Neural crest cell (in vitro differentiated cells): Measurements from ENCODE around the gene NPR2. TPM values are rescaled to one million over a fixed set of nuclear protein-coding genes. Genes with fewer than 3 reads are reported as not detected.

Experiments used
- DNase-seq: peaks from one replicate; pipeline ENCODE4 v3.0.0; 2021; ENCODE audit warnings: low read depth, mixed read lengths, low spot score
- H3K27ac Mint-ChIP-seq: one replicate; pipeline ENCODE4 v1.8.0; 2021; ENCODE audit warnings: mild to moderate bottlenecking, mixed read lengths; ENCODE audit not compliant: unreplicated experiment
- H3K27me3 Mint-ChIP-seq: 2 replicates; pipeline ENCODE4 v1.8.0; 2021; ENCODE audit warnings: low read depth, mild to moderate bottlenecking, mixed read lengths
- H3K36me3 Mint-ChIP-seq: 2 replicates; pipeline ENCODE4 v1.8.0; 2021; ENCODE audit warnings: low read depth, mild to moderate bottlenecking, mixed read lengths
- H3K4me1 Mint-ChIP-seq: 2 replicates; pipeline ENCODE4 v1.8.0; 2021; ENCODE audit warnings: mixed read lengths
- H3K4me3 Mint-ChIP-seq: one replicate; pipeline ENCODE4 v1.8.0; 2021; ENCODE audit warnings: mild to moderate bottlenecking, mixed read lengths
- H3K9me3 Mint-ChIP-seq: 2 replicates; pipeline ENCODE4 v1.8.0; 2021; ENCODE audit warnings: mixed read lengths
- total RNA-seq: library from RNA; stranded (reverse); gene quantifications from 2 replicates; pipeline ENCODE4 v1.2.1, GENCODE V29; 2021
- TF ChIP-seq, protein P1 (sequence below): fragments of 200-600 bp; sonication (generic); conservative IDR thresholded peaks from 2 replicates; pipeline ENCODE4 v1.5.0; 2021; ENCODE audit warnings: antibody characterized with exemption, mild to moderate bottlenecking

NPR2 gene
- total RNA-seq, 1 donor from 2014 or later, result 26.9 TPM

DNA sequence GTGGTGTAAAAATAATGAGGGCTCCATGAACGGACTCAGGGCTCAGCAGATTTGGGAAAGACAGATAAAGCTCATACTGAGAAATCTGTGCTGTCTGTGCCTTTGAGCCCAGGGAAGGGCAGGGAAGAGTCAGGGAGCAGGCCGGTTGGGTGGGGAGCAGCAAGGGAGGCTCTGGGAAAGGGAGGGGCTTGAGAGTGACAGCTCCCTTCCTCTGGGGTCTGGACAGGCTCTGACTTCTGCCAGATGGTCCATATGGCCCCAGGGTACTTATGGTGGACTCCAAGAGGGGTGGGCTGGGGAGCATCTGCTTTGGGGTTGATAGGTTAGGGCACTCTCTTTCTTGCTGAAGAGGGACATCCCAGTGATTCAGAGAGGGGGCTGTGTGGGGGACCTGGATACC is 2.1 kb downstream of the NPR2 start:
- TF ChIP-seq, protein P1, sequence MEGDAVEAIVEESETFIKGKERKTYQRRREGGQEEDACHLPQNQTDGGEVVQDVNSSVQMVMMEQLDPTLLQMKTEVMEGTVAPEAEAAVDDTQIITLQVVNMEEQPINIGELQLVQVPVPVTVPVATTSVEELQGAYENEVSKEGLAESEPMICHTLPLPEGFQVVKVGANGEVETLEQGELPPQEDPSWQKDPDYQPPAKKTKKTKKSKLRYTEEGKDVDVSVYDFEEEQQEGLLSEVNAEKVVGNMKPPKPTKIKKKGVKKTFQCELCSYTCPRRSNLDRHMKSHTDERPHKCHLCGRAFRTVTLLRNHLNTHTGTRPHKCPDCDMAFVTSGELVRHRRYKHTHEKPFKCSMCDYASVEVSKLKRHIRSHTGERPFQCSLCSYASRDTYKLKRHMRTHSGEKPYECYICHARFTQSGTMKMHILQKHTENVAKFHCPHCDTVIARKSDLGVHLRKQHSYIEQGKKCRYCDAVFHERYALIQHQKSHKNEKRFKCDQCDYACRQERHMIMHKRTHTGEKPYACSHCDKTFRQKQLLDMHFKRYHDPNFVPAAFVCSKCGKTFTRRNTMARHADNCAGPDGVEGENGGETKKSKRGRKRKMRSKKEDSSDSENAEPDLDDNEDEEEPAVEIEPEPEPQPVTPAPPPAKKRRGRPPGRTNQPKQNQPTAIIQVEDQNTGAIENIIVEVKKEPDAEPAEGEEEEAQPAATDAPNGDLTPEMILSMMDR, result no peak
- H3K27ac Mint-ChIP-seq, result peak overlapping the region; percentile 62
- H3K9me3 Mint-ChIP-seq, result no peaks in the 10 kb centered on the region
- no peaks in the 10 kb centered on the region for H3K36me3 Mint-ChIP-seq
- no peak for DNase-seq
- H3K4me1 Mint-ChIP-seq, result peaks cover 31% of the 10 kb centered on the region
- peak overlapping the region; percentile 56 for H3K4me3 Mint-ChIP-seq
- no peaks in the 10 kb centered on the region for H3K27me3 Mint-ChIP-seq

DNA sequence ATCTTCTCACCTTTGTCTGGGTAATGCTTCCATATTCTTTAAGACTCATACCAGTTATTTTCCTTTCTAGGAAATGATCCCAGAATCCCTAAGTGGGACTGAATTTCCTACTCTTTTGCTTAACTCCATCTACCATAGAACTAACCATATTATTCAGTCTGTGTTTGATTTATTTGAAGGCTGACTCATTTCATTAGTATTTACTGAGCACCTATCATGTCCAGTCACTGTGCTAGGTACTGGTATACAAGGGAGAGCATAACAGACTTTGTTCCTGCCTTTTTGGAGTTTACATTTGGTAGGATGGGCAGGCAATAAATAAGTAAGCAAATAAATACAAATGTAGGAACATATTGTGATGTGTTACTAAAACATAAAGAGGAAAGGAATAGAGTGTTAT is 4.3 kb downstream of the NPR2 start:
- no peaks in the 10 kb centered on the region for H3K27me3 Mint-ChIP-seq
- H3K4me3 Mint-ChIP-seq, result no peak overlapping the region
- TF ChIP-seq, protein P1, result no peak
- no peaks in the 10 kb centered on the region for H3K9me3 Mint-ChIP-seq
- no peak overlapping the region for H3K27ac Mint-ChIP-seq
- H3K36me3 Mint-ChIP-seq, result no peaks in the 10 kb centered on the region
- H3K4me1 Mint-ChIP-seq, result peaks cover 24% of the 10 kb centered on the region
- no peak for DNase-seq

DNA sequence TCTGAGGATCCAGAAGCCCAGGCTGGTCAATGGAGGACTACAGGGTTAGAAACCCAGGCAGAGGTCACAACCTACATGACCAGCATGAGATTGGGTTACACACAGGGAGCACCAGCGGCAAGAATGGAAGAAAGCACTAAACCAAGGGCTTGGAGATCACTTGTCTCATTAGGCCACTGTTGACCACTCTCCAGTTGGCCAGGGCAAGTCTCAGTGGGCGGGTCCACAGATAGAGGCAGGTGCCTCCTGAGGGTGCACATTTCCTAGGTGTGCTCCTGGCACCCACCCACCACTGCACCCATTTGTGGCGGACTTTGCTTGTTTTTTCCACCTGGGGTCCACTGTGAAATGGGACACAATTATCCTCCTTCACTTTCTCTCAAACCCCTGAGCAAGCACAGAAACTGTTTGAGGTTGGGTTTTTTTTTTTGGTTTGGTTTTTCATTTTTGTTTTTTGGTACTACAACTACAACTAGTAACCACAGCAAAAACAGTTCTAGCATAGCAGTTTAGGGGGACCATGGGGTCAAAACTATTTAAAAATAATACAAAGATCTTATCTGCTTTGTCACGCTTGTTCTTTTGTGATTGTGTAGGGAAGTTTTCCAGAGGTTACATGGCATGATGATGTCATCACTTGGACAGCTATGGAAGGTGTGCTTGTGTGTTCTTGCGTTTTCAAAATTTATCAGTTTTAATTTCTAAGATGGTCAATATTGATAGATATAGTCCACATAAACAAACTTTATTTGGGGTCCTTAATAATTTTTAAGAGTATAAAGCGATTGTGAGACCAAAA is 6.1 kb downstream of the NPR2 start:
- no peak for DNase-seq
- Mint-ChIP-seq H3K27me3 (no peaks in the 10 kb centered on the region), H3K4me3 (no peak overlapping the region)

DNA sequence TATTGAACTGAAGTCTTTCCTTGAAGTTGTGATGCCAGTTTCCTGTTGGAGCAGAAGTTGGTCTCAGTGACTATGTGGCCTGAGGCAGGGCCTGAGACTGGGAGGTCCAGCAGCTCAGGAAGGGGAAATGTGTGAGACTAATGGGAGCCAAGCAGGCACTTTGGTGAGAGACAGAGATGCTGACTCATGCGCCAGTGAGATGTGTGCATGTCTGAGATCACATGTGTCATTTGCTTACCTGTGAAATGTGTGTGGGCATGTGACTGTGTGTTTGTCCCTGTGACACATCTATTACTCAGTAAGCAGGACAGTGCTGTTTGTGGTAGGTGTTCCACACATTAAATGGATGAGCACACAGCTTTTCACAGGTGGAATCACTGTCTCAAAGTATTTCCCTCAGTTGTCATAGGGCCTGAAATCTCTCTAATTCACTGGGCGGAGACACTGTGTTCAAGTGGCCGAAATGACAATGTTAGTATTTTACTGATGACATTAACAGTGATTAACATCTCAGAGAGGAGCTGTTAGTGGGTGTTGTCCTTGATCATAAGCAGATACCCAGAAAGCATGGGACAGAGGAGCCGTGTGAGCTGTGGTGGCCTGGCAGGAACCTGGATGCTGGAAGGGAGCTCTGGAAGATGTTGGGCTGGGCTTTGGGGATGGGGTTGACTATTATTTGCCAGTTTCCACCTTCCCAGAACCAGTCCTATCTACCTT is 7.4 kb downstream of the NPR2 start:
- H3K4me3 Mint-ChIP-seq, result no peak overlapping the region
- DNase-seq, result no peak
- no peak overlapping the region for H3K27ac Mint-ChIP-seq
- H3K9me3 Mint-ChIP-seq, result no peaks in the 10 kb centered on the region
- H3K36me3 Mint-ChIP-seq, result peaks cover 3% of the 10 kb centered on the region
- H3K27me3 Mint-ChIP-seq, result no peaks in the 10 kb centered on the region
- TF ChIP-seq, protein P1, result no peak
- peaks cover 17% of the 10 kb centered on the region for H3K4me1 Mint-ChIP-seq

More for the DNA sequence above, 6.1 kb downstream of the NPR2 start:
- Mint-ChIP-seq H3K27ac (no peak overlapping the region), H3K4me1 (peaks cover 23% of the 10 kb centered on the region), H3K36me3 (peaks cover 3% of the 10 kb centered on the region), H3K9me3 (no peaks in the 10 kb centered on the region)
- TF ChIP-seq, protein P1, result no peak

DNA sequence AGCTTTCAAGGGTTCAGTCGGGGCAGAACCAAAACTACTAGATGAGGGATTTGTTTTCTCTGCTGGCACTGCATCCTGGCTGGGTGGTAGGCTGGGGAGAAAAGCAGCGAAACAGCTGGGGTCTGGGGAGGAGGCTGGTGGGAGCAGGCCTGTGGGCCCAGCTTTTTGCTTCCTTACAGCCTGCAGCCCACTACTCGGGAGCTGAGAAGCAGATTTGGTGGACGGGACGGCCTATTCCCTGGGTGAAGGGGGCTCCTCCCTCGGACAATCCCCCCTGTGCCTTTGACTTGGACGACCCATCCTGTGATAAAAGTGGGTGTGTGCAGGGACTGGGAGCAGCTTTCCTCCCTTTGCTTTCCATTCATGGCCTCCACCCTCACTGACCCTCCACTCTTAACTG is 9.1 kb downstream of the NPR2 start:
- H3K27me3 Mint-ChIP-seq, result no peaks in the 10 kb centered on the region

More for the DNA sequence above, 9.1 kb downstream of the NPR2 start:
- DNase-seq, result no peak
- Mint-ChIP-seq H3K36me3 (peaks cover 3% of the 10 kb centered on the region), H3K4me3 (no peak overlapping the region), H3K9me3 (no peaks in the 10 kb centered on the region), H3K4me1 (peaks cover 5% of the 10 kb centered on the region), H3K27ac (peak overlapping the region; percentile 76)
- TF ChIP-seq, protein P1, result no peak
